HepG2 (cell line): ENCODE data around the gene APOL2. TPM values are rescaled to one million over a fixed set of nuclear protein-coding genes. Genes with fewer than 3 reads are reported as not detected.

ENCODE experiments used
- ATF7 ChIP-seq, 2 experiments: fragments of 450-650 bp in 1 of 2; sonication (generic) in 1 of 2; formaldehyde crosslinking in 1 of 2; IDR thresholded peaks; 2 replicates each; pipeline versions ENCODE4 v1.4.0 to v1.6.1; 2016 to 2020; ENCODE audit warnings: antibody characterized with exemption in 1 of 2, mild to moderate bottlenecking in 1 of 2, missing genetic modification reagents in 1 of 2
- CBX5 ChIP-seq: sonication (generic); formaldehyde crosslinking; IDR thresholded peaks from 2 replicates; pipeline ENCODE4 v1.4.0; 2020; ENCODE audit warnings: missing genetic modification reagents, borderline replicate concordance
- CEBPG ChIP-seq: IDR thresholded peaks from 2 replicates; pipeline ENCODE4 v1.6.1; 2016
- FOXA3 ChIP-seq: IDR thresholded peaks from 2 replicates; pipeline ENCODE4 v1.6.1; 2016; ENCODE audit warnings: missing genetic modification reagents, missing compliant biosample characterization
- FOXM1 ChIP-seq: sonication (generic); formaldehyde crosslinking; IDR thresholded peaks from 2 replicates; pipeline ENCODE4 v1.5.0; 2020; ENCODE audit warnings: missing genetic modification reagents
- HMG20A ChIP-seq: IDR thresholded peaks from 2 replicates; pipeline ENCODE4 v1.6.1; 2016; ENCODE audit warnings: borderline replicate concordance
- MTF2 ChIP-seq: sonication (generic); formaldehyde crosslinking; IDR thresholded peaks from 2 replicates; pipeline ENCODE4 v1.5.0; 2020; ENCODE audit warnings: missing genetic modification reagents, borderline replicate concordance
- NCOR1 ChIP-seq: fragments of 200-600 bp; sonication (generic); IDR thresholded peaks from 2 replicates; pipeline ENCODE4 v1.7.0; 2017; ENCODE audit warnings: antibody characterized with exemption, low read length, borderline replicate concordance
- PAX8 ChIP-seq: sonication (generic); formaldehyde crosslinking; IDR thresholded peaks from 2 replicates; pipeline ENCODE4 v1.8.0; 2022; ENCODE audit warnings: mild to moderate bottlenecking, missing genetic modification reagents, borderline replicate concordance
- PHF5A ChIP-seq: IDR thresholded peaks from one replicate; pipeline ENCODE4 v1.6.1; 2018; ENCODE audit warnings: low read depth, missing genetic modification reagents; ENCODE audit not compliant: unreplicated experiment
- RCOR2 ChIP-seq: IDR thresholded peaks from 2 replicates; pipeline ENCODE4 v1.6.1; 2016; ENCODE audit warnings: missing biosample characterization, missing genetic modification reagents
- SOX6 ChIP-seq, 2 experiments: fragments of 450-650 bp in 1 of 2; sonication (generic) in 1 of 2; formaldehyde crosslinking in 1 of 2; IDR thresholded peaks; 2 replicates each; pipeline versions ENCODE4 v1.4.0 to v1.6.1; 2017 to 2020; ENCODE audit warnings: antibody characterized with exemption in 1 of 2, mild to moderate bottlenecking in 1 of 2, missing genetic modification reagents in 1 of 2
- ZFP1 ChIP-seq: IDR thresholded peaks from 2 replicates; pipeline ENCODE4 v1.6.1; 2016
- ZKSCAN5 ChIP-seq: sonication (generic); formaldehyde crosslinking; IDR thresholded peaks from 2 replicates; pipeline ENCODE4 v1.5.1; 2020; ENCODE audit warnings: mild to moderate bottlenecking, missing genetic modification reagents
- ZNF251 ChIP-seq: sonication (generic); formaldehyde crosslinking; IDR thresholded peaks from 2 replicates; pipeline ENCODE4 v1.9.0; 2021; ENCODE audit warnings: mild to moderate bottlenecking, missing genetic modification reagents
- ZNF430 ChIP-seq: sonication (generic); formaldehyde crosslinking; IDR thresholded peaks from 2 replicates; pipeline ENCODE4 v1.9.0; 2021; ENCODE audit warnings: mild to moderate bottlenecking, missing genetic modification reagents
- ZNF615 ChIP-seq: sonication (generic); formaldehyde crosslinking; IDR thresholded peaks from 2 replicates; pipeline ENCODE4 v1.5.0; 2020; ENCODE audit warnings: mild to moderate bottlenecking, missing genetic modification reagents, borderline replicate concordance
- ZNF781 ChIP-seq: sonication (generic); formaldehyde crosslinking; IDR thresholded peaks from 2 replicates; pipeline ENCODE4 v1.5.1; 2020; ENCODE audit warnings: borderline replicate concordance, mild to moderate bottlenecking, missing genetic modification reagents; ENCODE audit errors: not compliant biosample characterization
- ZNF839 ChIP-seq: sonication (generic); formaldehyde crosslinking; IDR thresholded peaks from 2 replicates; pipeline ENCODE4 v1.4.0; 2020; ENCODE audit warnings: missing genetic modification reagents, mild to moderate bottlenecking, borderline replicate concordance
- ZSCAN31 ChIP-seq: sonication (generic); formaldehyde crosslinking; IDR thresholded peaks from 2 replicates; pipeline ENCODE4 v1.5.0; 2020; ENCODE audit warnings: low read depth, mild to moderate bottlenecking, missing genetic modification reagents
- ZZZ3 ChIP-seq: sonication (generic); formaldehyde crosslinking; IDR thresholded peaks from 2 replicates; pipeline ENCODE4 v1.4.0; 2020; ENCODE audit warnings: missing genetic modification reagents, mild to moderate bottlenecking, borderline replicate concordance
- polyA plus RNA-seq, 8 experiments: library from polyadenylated mRNA; depleted of rRNA in 3 of 8; stranded (reverse) in 7 of 8; unstranded in 1 of 8; fragments of >200 nt; fragmentation: Illumina TruSeq in 4 of 8; extraction: Trizol in 4 of 8; gene quantifications; 2 replicates each; pipeline versions ENCODE4 v1.2.1 to v1.2.3, GENCODE V29; 2011 to 2016; ENCODE audit warnings: low read depth in 4 of 8, missing spikeins in 1 of 8, mixed read lengths in 1 of 8; ENCODE audit not compliant: insufficient read depth in 1 of 8
- total RNA-seq, 5 experiments: library from RNA; depleted of rRNA; stranded (reverse); fragments of >200 nt; fragmentation: Illumina TruSeq; extraction: Trizol; gene quantifications; 2 replicates each; pipeline ENCODE4 v1.2.3, GENCODE V29; 2016; ENCODE audit warnings: low read depth in 1 of 5
- TF ChIP-seq, protein P1 (sequence below): sonication (generic); formaldehyde crosslinking; IDR thresholded peaks from 2 replicates; pipeline ENCODE4 v1.9.0; 2021; ENCODE audit warnings: missing genetic modification reagents, borderline replicate concordance
- TF ChIP-seq, protein P2 (sequence below): sonication (generic); formaldehyde crosslinking; IDR thresholded peaks from 2 replicates; pipeline ENCODE4 v1.5.0; 2020; ENCODE audit warnings: mild to moderate bottlenecking, missing genetic modification reagents, borderline replicate concordance
- TF ChIP-seq, protein P3 (sequence below): IDR thresholded peaks from 2 replicates; pipeline ENCODE4 v1.6.1; 2018; ENCODE audit warnings: missing genetic modification reagents, mild to moderate bottlenecking, missing compliant biosample characterization

APOL2 gene
- total and polyA plus RNA-seq, 2 of the 13 experiments (the other 11 are each of a cell fraction or from before 2014, with no cell fraction given): 28.7 to 51.2 TPM

DNA sequence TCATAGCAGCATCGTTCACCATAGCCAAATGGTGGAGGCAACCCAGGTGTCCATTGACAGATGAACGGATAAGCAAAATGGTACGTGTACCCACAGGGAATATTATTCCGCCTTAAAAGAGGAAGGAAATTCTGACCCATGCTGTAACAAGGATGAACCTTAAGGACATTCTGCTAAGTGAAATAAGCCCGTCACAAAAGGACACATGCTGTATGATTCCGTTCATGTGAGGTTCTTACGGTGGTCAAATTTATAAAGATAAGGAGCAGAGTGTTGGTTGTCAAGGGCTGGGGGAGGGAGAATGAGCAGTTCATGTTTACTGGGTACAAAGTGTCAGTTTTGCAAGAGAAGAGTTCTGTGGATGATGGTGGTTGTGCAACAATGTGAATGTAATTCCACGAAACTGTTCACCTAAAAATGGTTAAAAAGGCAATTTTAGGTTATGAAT, 39.9 kb upstream of the APOL2 start (continued):
- TF ChIP-seq ATF7 (IDR thresholded peaks at IDR 0.05) (peak; percentile 25; the same call in 1 of the 2 replicates), ATF7 (CRISPR knock-in tag; IDR thresholded peaks at IDR 0.05) (no peak), ZNF251 (CRISPR knock-in tag) (no peak), ZNF615 (no peak), FOXM1 (CRISPR knock-in tag) (no peak), RCOR2 (CRISPR knock-in tag) (no peak), CEBPG (CRISPR knock-in tag) (peak; percentile 98), ZNF430 (CRISPR knock-in tag) (no peak), ZFP1 (CRISPR knock-in tag) (0 out of 2 replicates have a peak, but pooled peaks have one; percentile 39), MTF2 (no peak), NCOR1 (peak; percentile 93), HMG20A (CRISPR knock-in tag) (peak; percentile 83), PAX8 (CRISPR knock-in tag) (no peak), ZNF839 (CRISPR knock-in tag) (no peak), SOX6 (IDR thresholded peaks at IDR 0.05) (no peak), SOX6 (CRISPR knock-in tag; IDR thresholded peaks at IDR 0.05) (peak; percentile 61; the same call in 1 of the 2 replicates), ZSCAN31 (CRISPR knock-in tag) (no peak), ZKSCAN5 (CRISPR knock-in tag) (no peak), PHF5A (no peak), ZZZ3 (no peak), CBX5 (CRISPR knock-in tag) (no peak), ZNF781 (CRISPR knock-in tag) (no peak), FOXA3 (CRISPR knock-in tag) (peak; percentile 93)
- TF ChIP-seq, protein P1, sequence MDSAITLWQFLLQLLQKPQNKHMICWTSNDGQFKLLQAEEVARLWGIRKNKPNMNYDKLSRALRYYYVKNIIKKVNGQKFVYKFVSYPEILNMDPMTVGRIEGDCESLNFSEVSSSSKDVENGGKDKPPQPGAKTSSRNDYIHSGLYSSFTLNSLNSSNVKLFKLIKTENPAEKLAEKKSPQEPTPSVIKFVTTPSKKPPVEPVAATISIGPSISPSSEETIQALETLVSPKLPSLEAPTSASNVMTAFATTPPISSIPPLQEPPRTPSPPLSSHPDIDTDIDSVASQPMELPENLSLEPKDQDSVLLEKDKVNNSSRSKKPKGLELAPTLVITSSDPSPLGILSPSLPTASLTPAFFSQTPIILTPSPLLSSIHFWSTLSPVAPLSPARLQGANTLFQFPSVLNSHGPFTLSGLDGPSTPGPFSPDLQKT (CRISPR knock-in tag): no peak
- TF ChIP-seq, protein P2, sequence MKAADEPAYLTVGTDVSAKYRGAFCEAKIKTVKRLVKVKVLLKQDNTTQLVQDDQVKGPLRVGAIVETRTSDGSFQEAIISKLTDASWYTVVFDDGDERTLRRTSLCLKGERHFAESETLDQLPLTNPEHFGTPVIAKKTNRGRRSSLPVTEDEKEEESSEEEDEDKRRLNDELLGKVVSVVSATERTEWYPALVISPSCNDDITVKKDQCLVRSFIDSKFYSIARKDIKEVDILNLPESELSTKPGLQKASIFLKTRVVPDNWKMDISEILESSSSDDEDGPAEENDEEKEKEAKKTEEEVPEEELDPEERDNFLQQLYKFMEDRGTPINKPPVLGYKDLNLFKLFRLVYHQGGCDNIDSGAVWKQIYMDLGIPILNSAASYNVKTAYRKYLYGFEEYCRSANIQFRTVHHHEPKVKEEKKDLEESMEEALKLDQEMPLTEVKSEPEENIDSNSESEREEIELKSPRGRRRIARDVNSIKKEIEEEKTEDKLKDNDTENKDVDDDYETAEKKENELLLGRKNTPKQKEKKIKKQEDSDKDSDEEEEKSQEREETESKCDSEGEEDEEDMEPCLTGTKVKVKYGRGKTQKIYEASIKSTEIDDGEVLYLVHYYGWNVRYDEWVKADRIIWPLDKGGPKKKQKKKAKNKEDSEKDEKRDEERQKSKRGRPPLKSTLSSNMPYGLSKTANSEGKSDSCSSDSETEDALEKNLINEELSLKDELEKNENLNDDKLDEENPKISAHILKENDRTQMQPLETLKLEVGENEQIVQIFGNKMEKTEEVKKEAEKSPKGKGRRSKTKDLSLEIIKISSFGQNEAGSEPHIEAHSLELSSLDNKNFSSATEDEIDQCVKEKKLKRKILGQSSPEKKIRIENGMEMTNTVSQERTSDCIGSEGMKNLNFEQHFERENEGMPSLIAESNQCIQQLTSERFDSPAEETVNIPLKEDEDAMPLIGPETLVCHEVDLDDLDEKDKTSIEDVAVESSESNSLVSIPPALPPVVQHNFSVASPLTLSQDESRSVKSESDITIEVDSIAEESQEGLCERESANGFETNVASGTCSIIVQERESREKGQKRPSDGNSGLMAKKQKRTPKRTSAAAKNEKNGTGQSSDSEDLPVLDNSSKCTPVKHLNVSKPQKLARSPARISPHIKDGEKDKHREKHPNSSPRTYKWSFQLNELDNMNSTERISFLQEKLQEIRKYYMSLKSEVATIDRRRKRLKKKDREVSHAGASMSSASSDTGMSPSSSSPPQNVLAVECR (CRISPR knock-in tag): no peak; the same call in 1 of the 2 replicates
- TF ChIP-seq, protein P3, sequence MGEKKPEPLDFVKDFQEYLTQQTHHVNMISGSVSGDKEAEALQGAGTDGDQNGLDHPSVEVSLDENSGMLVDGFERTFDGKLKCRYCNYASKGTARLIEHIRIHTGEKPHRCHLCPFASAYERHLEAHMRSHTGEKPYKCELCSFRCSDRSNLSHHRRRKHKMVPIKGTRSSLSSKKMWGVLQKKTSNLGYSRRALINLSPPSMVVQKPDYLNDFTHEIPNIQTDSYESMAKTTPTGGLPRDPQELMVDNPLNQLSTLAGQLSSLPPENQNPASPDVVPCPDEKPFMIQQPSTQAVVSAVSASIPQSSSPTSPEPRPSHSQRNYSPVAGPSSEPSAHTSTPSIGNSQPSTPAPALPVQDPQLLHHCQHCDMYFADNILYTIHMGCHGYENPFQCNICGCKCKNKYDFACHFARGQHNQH: no peak
